Stimulated activated CD4-positive, alpha-beta T cell treated with anti-CD3 and anti-CD28 coated beads, TNF-alpha, amount 100 ng/mL, for 1 hour (primary cell): ENCODE measurements around the gene UBE3A.

ENCODE experiments used
- DNase-seq, 3 donors: peaks; one replicate each; pipeline ENCODE4 v3.0.0-alpha.2; 2020; ENCODE audit warnings: low read depth in 3 of 3, low spot score in 1 of 3

The UBE3A gene

DNA sequence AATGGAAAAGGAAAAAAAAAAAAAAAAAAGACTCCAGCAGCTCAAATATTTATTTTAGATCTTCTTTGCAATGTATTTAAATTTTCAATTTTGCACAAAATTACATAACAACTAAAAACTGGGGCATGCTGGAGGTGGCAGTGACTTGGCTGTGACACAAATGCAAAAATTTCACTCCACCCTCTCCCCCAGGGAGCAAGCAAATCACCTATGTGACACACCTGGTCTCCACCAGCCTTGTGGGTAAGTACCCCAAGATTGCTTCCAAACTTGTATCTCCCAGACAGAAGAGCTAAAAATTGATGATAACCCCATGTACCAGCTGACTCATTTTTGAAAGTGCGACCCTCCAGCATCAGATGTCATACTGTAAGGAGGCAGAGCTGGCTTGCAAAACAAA, 32.0 kb downstream of the UBE3A start:
- DNase-seq: no peak

DNA sequence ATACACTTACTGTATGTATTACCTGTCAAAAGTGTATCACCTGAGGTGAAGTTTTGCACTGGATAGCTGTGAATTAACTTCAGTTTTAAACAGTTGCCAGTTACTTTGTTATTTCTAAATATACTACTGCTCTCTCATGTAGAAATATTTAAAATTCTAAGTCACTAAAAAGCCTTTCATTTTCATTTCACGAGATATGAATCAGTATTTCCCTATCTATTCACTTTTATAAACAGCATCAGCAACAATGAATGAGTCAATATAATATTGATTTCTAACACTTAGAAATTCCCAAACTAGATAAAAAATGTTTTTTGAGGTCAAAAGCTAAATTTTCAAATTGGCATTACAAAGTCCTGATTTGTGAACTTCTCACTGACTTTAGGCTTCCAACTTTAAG, 32.6 kb downstream of the UBE3A start:
- DNase-seq: no peak

- no peak for DNase-seq
Observed at GRCh38 chr15:25403771-25404170, 35.1 kb downstream of the UBE3A start.

DNA sequence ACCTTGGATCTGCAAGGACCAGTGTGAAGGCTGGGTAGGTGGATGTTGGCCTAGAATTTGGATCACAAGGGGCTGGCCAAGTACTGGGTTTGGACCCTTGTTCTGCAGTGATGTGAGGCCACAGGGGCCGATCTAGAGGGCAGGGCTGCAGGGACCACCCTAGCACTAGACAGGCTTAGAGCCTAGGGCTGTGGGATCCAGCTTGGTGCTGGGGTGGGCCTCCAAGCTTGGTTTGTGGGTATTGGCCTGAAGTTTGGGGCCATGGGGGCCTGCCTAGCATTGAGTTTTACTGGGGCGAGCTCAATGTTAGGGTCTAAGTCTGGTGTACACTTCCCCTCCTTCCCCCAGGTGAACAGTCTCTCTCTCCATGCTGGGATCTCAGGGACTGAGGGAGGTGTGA, 36.5 kb downstream of the UBE3A start:
- no peak for DNase-seq

GRCh38 chr15:25401501-25401900, 37.3 kb downstream of the UBE3A start:
- DNase-seq: no peak

DNA sequence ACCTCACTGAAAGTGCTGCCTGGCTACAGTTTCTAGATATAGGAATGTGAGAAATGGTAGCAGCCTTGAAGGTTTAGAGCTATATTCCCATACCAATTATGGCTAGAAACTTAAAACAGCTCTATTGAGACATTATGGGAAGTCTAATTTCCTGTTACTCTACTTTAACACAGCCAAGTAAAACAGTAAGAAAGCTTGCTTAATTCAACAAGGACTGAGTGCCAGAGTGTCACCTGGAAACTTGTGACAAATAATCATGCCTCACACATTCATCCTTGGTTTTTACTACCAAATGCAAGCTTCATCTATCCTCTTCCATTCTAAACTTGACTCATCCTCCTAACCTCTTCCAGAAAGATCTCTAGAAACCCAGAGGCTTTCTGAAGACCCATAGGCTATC, 41.7 kb downstream of the UBE3A start:
- DNase-seq: no peak

DNA sequence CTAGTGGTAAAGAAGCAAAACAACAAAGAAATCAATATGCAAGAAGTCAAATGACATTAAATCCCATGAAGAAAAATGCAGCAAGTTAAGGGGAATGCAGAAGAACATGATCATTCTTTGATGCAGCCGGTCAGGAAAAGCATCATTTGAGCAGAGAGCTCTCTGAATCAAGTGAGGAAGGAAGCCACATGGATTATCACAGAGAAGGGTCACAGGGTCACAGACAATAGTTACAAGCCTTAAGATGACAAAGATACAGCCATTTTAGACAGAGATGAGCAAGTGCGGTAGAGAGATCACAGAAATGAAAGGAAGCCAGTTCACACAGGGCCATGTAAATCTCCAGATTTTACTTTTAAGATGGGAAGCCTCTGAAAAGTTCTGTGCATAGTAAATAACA, 43.9 kb downstream of the UBE3A start:
- DNase-seq: no peak

DNA sequence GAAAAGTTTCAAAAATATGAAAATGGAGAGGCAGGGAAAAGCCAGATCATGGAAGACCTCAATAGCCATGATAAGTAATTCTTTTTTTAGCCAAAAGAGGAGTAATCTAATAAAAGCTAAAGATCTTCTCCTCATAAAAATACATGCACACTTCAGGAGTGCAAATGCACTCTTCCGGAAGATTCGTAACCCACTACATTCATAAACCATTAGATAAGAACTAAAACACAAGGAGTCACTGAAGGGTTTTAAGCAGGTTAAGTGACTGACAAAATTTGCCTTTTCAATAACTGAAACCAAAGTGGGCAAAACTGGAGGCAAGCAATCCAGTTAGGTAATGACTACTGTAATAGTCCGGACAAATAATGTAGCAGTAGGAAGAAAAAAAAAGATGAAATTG, 46.0 kb downstream of the UBE3A start:
- DNase-seq: no peak

GRCh38 chr15:25391971-25392721, 46.7 kb downstream of the UBE3A start:
- DNase-seq: no peak

DNA sequence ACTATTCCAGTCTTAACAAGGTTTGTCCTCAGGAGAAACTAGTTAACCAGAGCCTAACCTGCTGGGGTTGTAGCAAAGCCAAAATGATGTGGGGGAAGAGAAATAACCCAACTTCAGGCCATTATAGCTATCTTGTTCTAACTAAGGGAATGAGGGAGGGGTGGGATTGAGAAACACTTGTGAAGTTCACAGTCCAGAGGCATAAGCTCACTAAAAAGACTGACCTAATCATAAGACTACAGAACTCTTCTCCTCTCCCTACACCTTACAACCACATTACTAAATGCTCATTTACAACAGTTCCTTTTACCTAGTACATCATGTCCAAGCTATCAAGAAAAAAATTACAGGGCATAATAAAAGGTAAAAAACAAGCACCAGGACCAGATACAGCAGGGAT, 52.8 kb downstream of the UBE3A start:
- no peak for DNase-seq

GRCh38 chr15:25381579-25381978, 57.2 kb downstream of the UBE3A start:
- DNase-seq: no peak

GRCh38 chr15:25378501-25378901, 60.3 kb downstream of the UBE3A start:
- DNase-seq: no peak

GRCh38 chr15:25375557-25375956, 63.3 kb downstream of the UBE3A start:
- no peak for DNase-seq

DNA sequence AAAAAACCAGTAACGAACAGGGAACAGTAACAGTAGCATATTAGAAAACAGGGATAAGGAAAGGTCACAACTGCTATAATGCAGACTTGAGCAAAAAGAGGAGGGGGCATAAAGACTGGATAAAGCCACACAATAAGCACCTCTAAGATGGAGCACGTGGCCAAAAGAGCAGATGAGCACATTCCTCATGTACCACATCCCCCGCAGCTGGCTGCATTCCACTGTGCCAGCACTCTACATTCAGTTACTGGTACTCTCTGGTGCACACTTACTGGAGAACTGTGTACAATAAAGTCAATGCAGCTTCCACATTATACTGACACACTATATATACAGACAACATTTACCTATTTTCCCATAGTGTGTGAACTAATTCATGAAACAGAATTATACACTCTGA, 64.7 kb downstream of the UBE3A start:
- DNase-seq: no peak

GRCh38 chr15:25372298-25372697, 66.5 kb downstream of the UBE3A start:
- DNase-seq: no peak

- DNase-seq: no peak
Observed at GRCh38 chr15:25368850-25369249, 70.0 kb downstream of the UBE3A start.

DNA sequence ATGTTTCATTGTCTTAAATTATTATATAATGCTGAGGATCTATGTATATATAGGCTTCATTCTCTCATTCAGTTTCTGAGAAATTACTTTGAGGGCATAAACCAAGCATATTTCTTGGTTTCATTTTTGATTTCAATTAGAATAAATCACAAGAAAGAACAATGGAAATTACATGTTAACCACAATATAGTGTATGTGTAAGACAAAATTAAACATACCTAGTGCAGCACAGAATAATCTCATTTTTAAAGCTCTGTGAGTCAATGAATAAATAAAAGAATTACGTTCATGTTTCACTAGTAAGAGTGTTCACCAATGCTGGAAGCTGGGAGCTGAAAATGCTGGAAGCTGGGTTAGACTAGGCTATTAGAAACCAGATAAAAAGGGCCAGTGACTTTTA, 72.8 kb downstream of the UBE3A start:
- DNase-seq: no peak

DNA sequence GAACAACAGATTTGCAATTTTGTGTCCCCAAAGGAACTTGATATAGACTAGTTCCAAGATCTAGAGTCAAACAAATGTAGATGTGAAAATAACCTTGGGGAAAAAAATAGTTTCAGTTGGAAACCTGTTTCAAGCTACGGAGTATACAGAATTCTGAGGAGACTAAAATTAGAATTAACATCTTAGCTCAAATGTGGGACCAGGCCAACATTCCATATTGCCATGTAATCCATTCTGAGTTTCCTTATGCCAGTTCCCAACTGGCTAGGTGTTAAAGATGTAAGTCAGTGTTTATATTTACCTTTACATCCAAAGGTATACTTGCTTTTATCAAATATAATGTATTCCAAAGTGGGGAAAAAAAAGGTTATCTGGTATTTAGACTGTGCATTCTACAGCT, 76.3 kb downstream of the UBE3A start:
- no peak for DNase-seq

DNA sequence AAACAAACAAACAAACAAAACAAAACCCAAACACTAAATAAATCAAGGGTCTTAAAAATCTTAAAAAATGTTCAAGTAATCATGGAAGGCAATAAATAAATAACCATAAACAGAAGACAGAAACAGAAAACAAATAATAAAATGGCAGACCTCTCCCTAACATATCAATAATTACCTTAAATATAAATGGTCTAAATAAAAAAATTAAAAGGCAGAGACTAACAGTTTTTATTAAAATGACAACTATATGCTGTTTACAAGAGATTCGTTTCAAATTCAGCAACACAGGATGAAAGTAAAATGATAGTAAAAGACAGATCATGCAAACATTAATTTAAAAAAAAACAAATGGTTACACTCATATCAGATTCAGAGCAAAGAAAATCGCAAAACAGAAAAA, 91.1 kb downstream of the UBE3A start:
- no peak for DNase-seq

DNA sequence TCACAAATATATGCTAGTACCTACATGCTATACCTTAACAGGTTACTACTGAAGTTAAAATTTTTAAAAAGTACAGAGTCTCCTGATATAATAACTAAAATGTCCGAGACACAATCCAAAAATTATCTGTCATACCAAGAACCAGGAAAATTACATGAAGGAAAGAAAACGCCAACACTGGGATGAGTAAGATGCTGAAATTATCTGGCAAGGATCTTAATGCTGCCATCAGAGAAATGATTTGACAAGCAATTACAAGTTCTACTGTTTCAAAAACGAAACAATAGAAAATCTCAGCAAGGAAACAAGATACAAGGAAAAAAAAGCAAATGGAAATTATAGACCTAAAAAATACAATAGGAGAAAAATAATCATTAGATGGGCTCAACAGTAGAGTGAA, 92.5 kb downstream of the UBE3A start:
- no peak for DNase-seq

DNA sequence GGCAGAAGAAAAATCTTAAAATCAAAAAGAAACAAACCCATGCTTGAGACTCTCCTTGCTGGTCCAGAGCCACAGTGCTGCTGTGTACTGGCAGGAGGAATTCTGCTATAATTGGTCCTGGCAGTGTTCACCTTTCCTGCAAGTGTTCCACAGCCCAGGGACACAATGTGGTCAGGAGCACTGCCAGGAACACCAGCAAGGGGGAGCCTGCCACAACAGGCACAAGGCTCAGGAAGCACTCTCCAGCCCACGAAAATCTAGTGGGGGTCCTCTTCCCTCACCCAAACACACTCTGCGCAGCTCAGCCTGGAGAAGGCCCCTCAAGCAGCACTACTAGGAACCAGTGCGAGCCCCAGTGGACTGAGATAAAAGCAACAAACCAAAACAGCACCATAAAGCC, 92.9 kb downstream of the UBE3A start:
- no peak for DNase-seq

- no peak for DNase-seq
Observed at GRCh38 chr15:25342629-25343028, 96.2 kb downstream of the UBE3A start.

DNA sequence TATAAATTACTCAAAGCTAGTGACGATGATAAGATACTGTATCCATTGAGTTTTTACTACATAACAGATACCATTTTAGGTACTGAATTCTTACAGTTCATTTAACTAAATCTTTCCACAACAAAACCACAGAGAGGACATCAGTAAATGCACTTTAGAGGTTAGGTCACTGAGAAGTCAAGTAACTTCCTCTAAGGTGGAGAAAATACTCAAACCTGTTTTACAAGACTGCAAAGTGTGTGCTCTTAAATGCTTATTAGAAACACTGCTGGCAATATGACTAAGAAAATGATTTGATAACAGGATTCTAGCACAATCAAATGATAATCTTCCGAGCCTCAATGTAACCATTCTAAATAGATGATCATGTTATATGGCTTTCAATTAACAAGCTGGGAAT, 99.4 kb downstream of the UBE3A start:
- no peak for DNase-seq

DNA sequence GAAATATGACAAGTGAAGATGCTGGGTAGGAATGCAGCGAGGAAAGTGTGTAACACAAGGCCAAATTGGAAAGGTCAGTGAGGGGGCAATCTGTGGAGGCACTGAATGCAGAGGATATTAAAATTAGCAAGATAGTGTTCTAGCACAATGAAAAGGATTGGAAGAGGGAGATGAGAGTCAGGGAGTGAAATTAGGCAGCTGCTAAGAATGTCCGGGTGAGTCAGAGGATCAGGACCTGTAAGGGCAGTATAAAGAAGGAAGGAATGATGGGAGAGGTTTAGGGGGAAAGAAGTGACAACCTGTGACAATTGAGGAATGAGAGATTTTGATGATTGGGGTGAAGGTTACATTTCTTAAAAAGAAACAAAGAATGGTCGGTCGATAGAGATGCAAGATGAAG, 103.5 kb downstream of the UBE3A start:
- DNase-seq: no peak
